GM19035 (cell line): ENCODE results near the gene SPINK8.
"Not testable (repeated sequence)": the region's sequence is repeated elsewhere in the genome, so short reads cannot be mapped to it uniquely, and the experiment has no call there.

Experiments
- ATAC-seq: cut with Tn5 transposase; IDR thresholded peaks from one replicate; pipeline ENCODE4 v1.9.1; 2021; ENCODE audit not compliant: unreplicated experiment

Gene SPINK8

GRCh38 chr3:48333346-48334245, at the start of gene SPINK8:
SPINK8 (minus strand) TSS chr3:48333661; CDS start chr3:48328341, 5,320 bp downstream.
- ATAC-seq = not testable (repeated sequence)

DNA sequence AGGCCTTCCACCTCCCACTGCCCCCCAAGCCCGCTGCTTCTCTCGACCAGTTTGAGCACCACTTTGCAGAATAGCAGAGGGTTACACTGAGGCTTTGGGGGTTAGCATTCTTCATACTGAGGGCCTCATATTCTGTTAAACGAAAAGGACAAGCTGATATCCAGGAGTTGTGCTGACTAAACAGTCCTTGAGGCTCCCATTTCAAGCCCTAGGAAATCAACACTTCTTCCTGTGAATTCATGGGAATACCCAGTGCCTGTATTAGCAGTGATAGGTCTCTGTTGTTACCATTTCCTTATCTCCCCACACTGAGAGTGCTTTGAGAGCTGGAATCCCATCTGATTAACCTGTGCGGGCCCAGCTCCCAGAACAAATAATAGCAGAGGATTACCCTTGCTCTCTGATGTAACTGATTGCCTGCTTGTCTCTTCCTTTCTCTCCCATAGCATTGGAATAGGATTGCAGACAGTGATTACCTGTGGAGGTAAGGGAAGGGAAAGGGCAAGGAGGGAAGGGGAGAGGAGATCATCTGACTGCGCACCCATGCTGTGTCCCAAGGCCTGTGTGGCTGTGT, 39.5 kb upstream of the SPINK8 start:
- ATAC-seq = no peak

DNA sequence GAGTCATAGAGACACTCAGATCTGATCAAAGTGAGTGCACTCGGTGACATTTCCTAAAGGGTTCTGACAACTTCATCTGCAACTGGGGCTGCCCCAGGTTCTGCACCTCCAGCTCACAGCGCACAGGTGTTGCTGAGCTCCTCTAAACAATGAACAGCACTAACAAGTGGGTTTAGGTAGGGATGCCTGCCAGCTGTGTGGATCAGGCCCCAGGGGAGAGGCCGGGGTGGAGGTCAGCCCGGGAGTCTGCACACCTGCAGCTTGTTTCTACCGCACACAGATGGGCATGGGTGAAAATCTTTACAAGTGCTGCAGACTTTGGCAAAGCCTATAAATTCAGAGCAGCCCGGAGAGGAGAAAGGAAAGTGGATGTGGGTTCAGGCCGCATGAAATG, 38.9 kb upstream of the SPINK8 start:
- no peak for ATAC-seq

DNA sequence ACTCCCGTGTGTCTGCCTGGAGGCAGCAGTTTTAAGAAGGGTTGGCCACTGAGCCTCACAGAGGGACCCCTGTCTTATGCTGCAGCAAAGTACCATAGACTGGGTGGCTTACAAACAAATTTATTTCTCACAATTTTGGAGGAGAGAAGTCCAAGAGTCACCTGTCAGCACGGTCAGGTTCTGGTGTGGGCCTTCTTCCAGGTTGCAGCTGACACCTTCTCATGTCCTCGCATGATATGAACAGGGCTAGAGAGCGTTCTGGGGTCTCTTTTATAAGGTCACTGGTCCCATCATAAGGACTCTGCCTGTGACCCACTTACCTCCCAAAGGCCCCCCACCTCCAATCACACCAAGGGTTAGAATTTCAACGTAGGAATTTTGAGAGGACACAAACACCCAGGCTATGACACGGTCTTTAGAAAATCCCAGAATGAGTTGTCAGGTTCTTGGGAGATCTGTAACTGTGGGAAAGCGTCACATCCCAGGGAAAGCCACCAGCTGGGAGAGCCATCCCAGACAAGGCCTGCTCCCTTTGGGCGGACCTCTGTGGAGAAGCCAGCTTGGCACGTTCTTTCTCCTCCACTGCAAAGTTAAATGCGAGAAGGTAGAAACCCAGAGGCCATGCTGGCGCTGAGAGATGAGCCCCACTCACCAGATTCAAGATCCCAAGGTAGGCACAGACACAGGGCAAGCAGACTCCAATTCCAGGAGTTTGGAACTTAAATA, 38.4 kb upstream of the SPINK8 start, which contains the start of gene FBXW12:
Gene FBXW12, plus strand, starts transcription at position 569 of the 726 bp plus-strand sequence. CDS start 549 bp downstream, outside the sequence.
- no peak for ATAC-seq

- ATAC-seq = no peak
These were observed 36.9 kb upstream of the SPINK8 start for GRCh38 chr3:48370333-48370713.

DNA sequence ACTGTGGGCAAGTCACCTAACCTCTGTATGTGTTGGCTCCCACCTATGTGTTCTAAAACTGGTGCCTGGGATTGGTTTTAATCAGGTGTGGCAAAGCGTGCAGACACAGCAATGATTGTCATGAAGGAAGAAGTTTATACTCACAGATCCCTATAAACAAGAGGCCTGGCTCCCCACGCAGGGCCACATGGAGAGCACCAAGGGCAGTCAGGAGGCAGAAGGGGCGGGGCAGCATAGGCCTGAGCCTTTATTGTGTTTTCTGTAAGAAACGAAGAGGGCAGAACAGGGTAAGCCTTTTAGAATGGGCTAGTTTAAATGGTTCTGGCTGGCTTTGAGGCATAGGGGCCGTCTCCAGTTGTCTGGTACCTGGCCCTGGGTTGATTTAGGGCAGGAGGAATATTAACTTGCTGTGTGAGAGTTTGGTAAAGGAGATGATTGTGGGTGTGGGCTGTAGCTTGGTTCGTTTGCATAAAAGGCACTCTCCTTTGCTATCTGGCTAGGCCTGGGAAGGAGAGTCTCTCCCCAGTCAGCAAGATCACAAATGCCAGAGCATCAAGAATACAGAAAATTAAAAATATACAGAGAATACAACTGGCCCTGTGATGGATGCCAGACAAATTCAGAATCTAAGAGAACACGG, 36.4 kb upstream of the SPINK8 start:
- ATAC-seq = no peak

GRCh38 chr3:48367201-48367600, 33.7 kb upstream of the SPINK8 start:
- ATAC-seq = no peak

GRCh38 chr3:48364840-48365239, 31.4 kb upstream of the SPINK8 start:
- ATAC-seq = no peak

DNA sequence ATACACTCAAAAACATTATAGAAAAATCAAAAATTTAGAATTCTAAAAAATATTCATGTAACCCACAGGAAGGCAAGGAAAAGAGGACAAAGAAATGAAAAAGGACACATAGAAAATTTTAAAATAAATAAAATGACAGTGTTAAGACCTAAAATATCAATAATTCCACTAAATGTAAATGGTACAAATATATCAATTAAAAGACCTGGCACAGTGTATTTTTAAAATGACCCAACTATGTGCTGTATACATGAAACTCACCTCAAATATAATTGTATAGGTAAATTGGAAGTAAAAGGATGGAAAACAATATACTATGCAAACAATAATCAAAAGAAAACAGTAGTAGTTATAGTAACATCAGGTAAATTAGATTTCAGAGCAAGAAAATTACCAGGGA, 28.5 kb upstream of the SPINK8 start:
- ATAC-seq = no peak

DNA sequence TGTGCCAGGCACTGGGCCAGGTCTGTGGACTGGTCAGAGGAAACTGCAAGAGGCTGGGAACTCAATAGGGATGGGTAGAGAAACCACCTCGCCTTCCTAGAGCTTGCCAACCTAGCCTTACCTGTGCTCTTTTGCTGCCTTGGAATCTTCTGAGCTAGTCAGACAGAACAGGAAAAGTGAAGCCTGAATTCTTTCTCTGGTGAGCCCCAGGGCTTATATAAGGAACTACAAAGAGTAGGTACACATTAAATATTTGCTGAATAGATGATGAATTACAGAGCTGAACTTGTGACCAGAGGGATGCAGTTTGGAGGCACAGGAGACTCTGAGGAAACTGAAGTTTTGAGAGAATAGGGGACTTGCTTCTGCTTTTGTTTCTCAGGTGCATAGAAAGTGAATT, 23.0 kb upstream of the SPINK8 start:
- no peak for ATAC-seq

DNA sequence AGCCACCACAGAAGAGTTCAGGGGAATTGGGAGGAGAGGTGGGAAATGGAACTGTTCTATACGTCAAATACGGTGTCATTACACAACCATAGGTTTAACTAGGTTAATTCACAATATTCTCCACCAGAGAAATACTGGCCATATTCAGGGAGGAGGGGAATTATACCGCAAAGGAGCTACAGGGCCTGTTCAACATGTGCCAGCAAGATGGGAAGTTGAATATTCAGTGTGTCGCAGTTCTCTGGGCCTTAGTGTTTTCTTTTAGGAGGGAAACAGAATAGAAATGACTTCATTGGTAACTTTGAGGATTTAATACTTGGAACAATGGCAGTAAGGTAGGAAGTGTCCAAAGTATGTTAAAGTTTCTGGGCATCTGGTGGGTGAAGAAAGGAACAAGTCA, 20.5 kb upstream of the SPINK8 start:
- no peak for ATAC-seq

DNA sequence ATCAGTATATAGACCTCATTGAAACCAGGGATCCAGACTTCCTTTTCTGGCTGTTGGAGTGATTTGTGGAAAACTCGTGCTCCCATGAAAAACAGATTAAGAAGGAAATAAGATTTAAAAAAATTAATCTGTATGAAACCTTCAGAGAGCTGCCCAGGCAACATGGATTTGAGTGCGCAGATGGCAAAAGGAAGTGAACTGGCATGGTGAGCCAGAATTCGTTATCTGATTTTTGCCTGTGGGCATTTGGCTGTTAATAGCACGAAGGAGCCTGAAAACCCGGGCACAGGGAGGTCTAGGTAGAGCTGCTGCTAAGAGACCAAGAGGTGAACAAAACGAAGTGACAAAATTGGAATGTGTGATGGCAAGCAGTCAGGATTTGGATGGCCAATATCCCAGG, 19.1 kb upstream of the SPINK8 start:
- ATAC-seq = no peak

- ATAC-seq = no peak
These were observed 14.0 kb upstream of the SPINK8 start for GRCh38 chr3:48347500-48347899.

- ATAC-seq = no peak
These were observed 12.6 kb upstream of the SPINK8 start for GRCh38 chr3:48345946-48346572.

- no peak for ATAC-seq
These were observed 11.5 kb upstream of the SPINK8 start for GRCh38 chr3:48344867-48345507.

DNA sequence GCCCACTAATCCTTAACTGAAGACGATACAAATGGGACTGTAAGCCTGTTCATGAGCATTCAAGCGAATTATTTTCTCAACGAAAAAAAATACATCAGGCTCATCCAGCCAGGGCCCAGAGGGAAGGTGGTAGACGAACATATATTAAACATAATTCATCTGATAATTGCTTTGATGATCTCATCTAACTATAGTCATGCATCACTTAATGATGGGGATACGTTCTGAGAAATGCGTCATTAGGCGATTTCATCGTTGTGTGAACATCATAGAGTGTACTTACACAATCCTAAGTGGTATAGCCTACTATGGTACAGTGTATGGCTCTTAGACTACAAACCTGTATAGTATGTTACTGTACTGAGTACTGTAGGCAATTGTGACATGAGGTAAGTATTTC, 10.0 kb upstream of the SPINK8 start:
- ATAC-seq = no peak

DNA sequence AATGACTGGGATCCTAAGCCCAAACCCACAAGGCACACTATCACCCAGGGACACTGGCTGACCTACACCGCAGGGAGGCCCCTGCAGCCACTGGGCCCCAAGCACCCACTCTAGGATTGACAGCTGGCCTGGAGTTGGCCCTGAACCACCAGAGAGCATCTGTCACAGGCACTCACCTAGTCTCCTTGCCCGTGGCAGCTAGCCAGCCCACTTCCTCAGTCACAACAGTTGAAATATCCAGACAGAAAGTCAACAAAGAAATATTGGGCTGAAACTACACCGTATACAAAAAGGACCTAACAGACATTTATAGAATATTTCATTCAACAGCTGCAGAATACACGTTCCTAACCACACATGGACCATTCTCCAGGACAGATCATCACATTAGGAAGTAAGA, 5.2 kb upstream of the SPINK8 start:
- no peak for ATAC-seq

DNA sequence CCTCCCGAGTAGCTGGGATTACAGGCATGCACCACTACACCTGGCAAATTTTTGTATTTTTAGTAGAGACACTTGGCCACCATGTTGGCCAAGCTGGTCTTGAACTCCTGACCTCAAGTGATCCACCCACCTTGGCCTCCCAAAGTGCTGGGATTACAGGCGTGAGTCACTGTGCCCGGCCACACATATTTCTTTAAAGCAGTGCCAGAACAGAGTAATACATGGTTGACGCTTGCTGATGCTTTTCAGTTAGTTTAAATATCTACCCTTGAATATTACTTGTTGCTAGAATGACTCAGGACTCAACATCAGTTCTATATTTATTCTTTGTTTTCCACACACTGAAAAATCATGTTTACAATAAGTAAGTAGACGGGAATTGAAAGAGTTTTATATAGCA, 4.1 kb upstream of the SPINK8 start:
- not testable (repeated sequence) for ATAC-seq

DNA sequence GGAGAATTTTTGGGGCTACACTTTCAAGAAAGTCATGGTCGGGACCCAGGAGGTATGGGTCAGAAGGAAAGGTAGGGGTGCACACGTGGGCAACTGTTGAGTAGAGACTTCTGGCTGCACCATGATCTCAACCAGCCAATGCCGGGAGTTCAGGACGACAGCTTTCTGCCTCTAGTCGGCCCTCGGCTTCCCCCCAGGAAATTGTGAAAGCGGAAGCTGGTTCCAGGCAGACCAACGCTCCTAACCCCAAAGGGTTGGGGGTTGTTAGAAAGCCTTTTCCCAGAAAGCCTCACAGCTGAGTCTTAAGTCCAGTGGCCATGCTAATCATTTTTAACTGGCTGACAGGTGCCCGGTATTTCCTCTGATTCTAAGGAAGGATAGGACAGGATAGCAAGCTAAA, 1.8 kb upstream of the SPINK8 start:
- not testable (repeated sequence) for ATAC-seq

- no peak for ATAC-seq
These were observed 1.1 kb upstream of the SPINK8 start for GRCh38 chr3:48334605-48335004.
